ENCODE data around the gene CCL2.

- TF ChIP-seq TOX (CRISPR knock-in tag; IDR thresholded peaks at IDR 0.05; ENCODE audit: borderline replicate concordance) (no peak), RARB (CRISPR knock-in tag; IDR thresholded peaks at IDR 0.05) (no peak), TCF4 (CRISPR knock-in tag; IDR thresholded peaks at IDR 0.05; ENCODE audit: borderline replicate concordance) (no peak), ZNF565 (CRISPR knock-in tag; conservative IDR thresholded peaks at IDR 0.05; ENCODE audit: low read depth) (no peak), ZC3H10 (CRISPR knock-in tag; IDR thresholded peaks at IDR 0.05) (no peak), ZNF70 (CRISPR knock-in tag; IDR thresholded peaks at IDR 0.05) (no peak), CREB5 (CRISPR knock-in tag; IDR thresholded peaks at IDR 0.05; ENCODE audit: low read depth) (no peak), ZNF8 (CRISPR knock-in tag; IDR thresholded peaks at IDR 0.05) (no peak), ESRRG (CRISPR knock-in tag; IDR thresholded peaks at IDR 0.05) (no peak), ARNTL (CRISPR knock-in tag; IDR thresholded peaks at IDR 0.05; ENCODE audit: borderline replicate concordance, low read depth) (no peak)
- TF ChIP-seq, protein P1, sequence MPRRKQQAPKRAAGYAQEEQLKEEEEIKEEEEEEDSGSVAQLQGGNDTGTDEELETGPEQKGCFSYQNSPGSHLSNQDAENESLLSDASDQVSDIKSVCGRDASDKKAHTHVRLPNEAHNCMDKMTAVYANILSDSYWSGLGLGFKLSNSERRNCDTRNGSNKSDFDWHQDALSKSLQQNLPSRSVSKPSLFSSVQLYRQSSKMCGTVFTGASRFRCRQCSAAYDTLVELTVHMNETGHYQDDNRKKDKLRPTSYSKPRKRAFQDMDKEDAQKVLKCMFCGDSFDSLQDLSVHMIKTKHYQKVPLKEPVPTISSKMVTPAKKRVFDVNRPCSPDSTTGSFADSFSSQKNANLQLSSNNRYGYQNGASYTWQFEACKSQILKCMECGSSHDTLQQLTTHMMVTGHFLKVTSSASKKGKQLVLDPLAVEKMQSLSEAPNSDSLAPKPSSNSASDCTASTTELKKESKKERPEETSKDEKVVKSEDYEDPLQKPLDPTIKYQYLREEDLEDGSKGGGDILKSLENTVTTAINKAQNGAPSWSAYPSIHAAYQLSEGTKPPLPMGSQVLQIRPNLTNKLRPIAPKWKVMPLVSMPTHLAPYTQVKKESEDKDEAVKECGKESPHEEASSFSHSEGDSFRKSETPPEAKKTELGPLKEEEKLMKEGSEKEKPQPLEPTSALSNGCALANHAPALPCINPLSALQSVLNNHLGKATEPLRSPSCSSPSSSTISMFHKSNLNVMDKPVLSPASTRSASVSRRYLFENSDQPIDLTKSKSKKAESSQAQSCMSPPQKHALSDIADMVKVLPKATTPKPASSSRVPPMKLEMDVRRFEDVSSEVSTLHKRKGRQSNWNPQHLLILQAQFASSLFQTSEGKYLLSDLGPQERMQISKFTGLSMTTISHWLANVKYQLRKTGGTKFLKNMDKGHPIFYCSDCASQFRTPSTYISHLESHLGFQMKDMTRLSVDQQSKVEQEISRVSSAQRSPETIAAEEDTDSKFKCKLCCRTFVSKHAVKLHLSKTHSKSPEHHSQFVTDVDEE (CRISPR knock-in tag; IDR thresholded peaks at IDR 0.05): no peak
- TF ChIP-seq, protein P2, sequence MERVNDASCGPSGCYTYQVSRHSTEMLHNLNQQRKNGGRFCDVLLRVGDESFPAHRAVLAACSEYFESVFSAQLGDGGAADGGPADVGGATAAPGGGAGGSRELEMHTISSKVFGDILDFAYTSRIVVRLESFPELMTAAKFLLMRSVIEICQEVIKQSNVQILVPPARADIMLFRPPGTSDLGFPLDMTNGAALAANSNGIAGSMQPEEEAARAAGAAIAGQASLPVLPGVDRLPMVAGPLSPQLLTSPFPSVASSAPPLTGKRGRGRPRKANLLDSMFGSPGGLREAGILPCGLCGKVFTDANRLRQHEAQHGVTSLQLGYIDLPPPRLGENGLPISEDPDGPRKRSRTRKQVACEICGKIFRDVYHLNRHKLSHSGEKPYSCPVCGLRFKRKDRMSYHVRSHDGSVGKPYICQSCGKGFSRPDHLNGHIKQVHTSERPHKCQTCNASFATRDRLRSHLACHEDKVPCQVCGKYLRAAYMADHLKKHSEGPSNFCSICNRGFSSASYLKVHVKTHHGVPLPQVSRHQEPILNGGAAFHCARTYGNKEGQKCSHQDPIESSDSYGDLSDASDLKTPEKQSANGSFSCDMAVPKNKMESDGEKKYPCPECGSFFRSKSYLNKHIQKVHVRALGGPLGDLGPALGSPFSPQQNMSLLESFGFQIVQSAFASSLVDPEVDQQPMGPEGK (CRISPR knock-in tag; IDR thresholded peaks at IDR 0.05; ENCODE audit: borderline replicate concordance): no peak
Observed at GRCh38 chr17:34242587-34243363, 12.3 kb upstream of the CCL2 start.

All from SK-N-SH treated with all-trans-retinoic acid at 6 μM for 48 hours (cell line).